ENCODE data around the gene GDPD2.

Gene GDPD2

DNA sequence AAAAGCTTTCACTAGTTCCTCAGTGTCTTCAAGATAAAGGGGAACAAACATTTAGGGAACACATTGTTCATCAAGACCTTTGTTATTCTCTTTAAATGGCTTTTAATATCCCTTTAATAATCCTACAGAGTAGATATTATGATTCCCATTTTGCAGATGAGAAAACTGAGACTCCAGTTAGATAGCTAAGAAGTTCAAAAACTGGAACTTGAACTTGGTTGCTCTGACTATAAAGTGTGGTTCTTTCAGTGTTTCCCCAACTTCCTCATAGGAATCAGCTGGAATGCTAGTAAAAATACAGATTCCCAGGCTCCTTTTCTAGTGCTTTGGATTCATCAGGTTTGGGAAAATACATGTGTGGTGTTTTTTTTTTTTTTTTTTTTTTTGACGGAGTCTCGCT, 59.2 kb downstream of the GDPD2 start:
- no peak for DNase-seq
- H3K4me1 ChIP-seq (ENCODE audit: control insufficient read depth, insufficient read depth, low read length, poor library complexity, severe bottlenecking), result no peaks in the 10 kb centered on the region
- H3K27me3 ChIP-seq (replicated peaks; ENCODE audit: control insufficient read depth, insufficient read depth, low read length, poor library complexity, severe bottlenecking), result no peaks in the 10 kb centered on the region
- H3K4me3 ChIP-seq (ENCODE audit: insufficient read depth, low read depth, low read length, poor library complexity, severe bottlenecking), result no peak overlapping the region
- no peaks in the 10 kb centered on the region for H3K9me3 ChIP-seq (ENCODE audit: control insufficient read depth, low read length)
- no peaks in the 10 kb centered on the region for H3K36me3 ChIP-seq (ENCODE audit: control insufficient read depth, insufficient read depth, low read length)
- no peak overlapping the region for H3K27ac ChIP-seq (ENCODE audit: insufficient read depth, low read length, poor library complexity, severe bottlenecking)

All from effector memory CD4-positive, alpha-beta T cell (primary cell).